Measurements from ENCODE around the gene S100A14. TPM values are rescaled to one million over a fixed set of nuclear protein-coding genes. Genes with fewer than 3 reads are reported as not detected.
A peak's percentile ranks its signal among the peaks of the same experiment; 100 is the strongest.

The S100A14 gene
- total RNA-seq, 6 donors from 2014 or later: 76.5 to 239 (median 133) TPM

- H3K27me3 ChIP-seq: no peaks in the 10 kb centered on the region
- 19 to 61% methylated on average over 2 to 4 of the region's 4 CpGs for WGBS, 2 donors
- no peaks in the 10 kb centered on the region for H3K9me3 ChIP-seq
- TF ChIP-seq POLR2AphosphoS5 (IDR thresholded peaks at IDR 0.05) (no peak), EP300 (IDR thresholded peaks at IDR 0.05) (no peak)
- H3K36me3 ChIP-seq: peaks cover 0 to 25% (median 11%) of the 10 kb centered on the region in 4 donors
- DNase-seq: no peak
- peak overlapping the region; percentile 86 to 99 (median 96) for H3K27ac ChIP-seq
- no peak for ATAC-seq (ENCODE audit: low FRiP score in 2 of 2)
- peak overlapping the region in 1 of 4 donors; percentile 49 for H3K4me3 ChIP-seq
- peaks cover 38 to 74% (median 58%) of the 10 kb centered on the region in 4 donors for H3K4me1 ChIP-seq
Observed at GRCh38 chr1:153610334-153610733, 5.8 kb downstream of the S100A14 start.

GRCh38 chr1:153609585-153609907 lies 6.6 kb downstream of the S100A14 start:
- H3K27me3 ChIP-seq: no peaks in the 10 kb centered on the region
- TF ChIP-seq CTCF (IDR thresholded peaks at IDR 0.05): no peak
- no peak for TF ChIP-seq EP300 (IDR thresholded peaks at IDR 0.05)
- H3K4me1 ChIP-seq: peaks cover 38 to 66% (median 56%) of the 10 kb centered on the region in 4 donors
- 45 to 57% methylated on average over 6 of the region's 6 CpGs for WGBS, 2 donors
- no peaks in the 10 kb centered on the region for H3K9me3 ChIP-seq
- no peak for ATAC-seq (ENCODE audit: low FRiP score in 2 of 2)
- H3K4me3 ChIP-seq: peak overlapping the region in 2 of 4 donors; percentile 45 to 60
- peaks cover 0 to 25% (median 11%) of the 10 kb centered on the region in 4 donors for H3K36me3 ChIP-seq
- H3K27ac ChIP-seq: peak overlapping the region; percentile 86 to 99 (median 96)
- no peak for DNase-seq

GRCh38 chr1:153608742-153609584 lies 7.2 kb downstream of the S100A14 start:
- ATAC-seq (ENCODE audit: low FRiP score in 2 of 2) (peak; percentile 73 to 87), DNase-seq (peak; percentile 82 to 93)
- peaks cover 38 to 60% (median 52%) of the 10 kb centered on the region in 4 donors for H3K4me1 ChIP-seq
- H3K4me3 ChIP-seq: peak overlapping the region; percentile 31 to 60 (median 50)
- H3K36me3 ChIP-seq: peaks cover 0 to 25% (median 11%) of the 10 kb centered on the region in 4 donors
- TF ChIP-seq EP300 (IDR thresholded peaks at IDR 0.05): peak in 2 of 4 donors; percentile 45 to 61
- no peak for TF ChIP-seq CTCF (IDR thresholded peaks at IDR 0.05)
- TF ChIP-seq POLR2A (IDR thresholded peaks at IDR 0.05): peak in 2 of 4 donors; percentile 45 to 63
- TF ChIP-seq POLR2AphosphoS5 (IDR thresholded peaks at IDR 0.05): peak; percentile 86 to 91
- 33 to 50% methylated on average over 11 to 17 of the region's 19 CpGs for WGBS, 2 donors
- peak overlapping the region; percentile 86 to 99 (median 96) for H3K27ac ChIP-seq
- no peaks in the 10 kb centered on the region for H3K9me3 ChIP-seq
- H3K27me3 ChIP-seq: no peaks in the 10 kb centered on the region

GRCh38 chr1:153608089-153608682 lies 7.9 kb downstream of the S100A14 start:
- TF ChIP-seq CTCF (IDR thresholded peaks at IDR 0.05) (peak in 3 of 6 experiments; percentile 6 to 15 (median 10)), EP300 (IDR thresholded peaks at IDR 0.05) (no peak), POLR2AphosphoS5 (IDR thresholded peaks at IDR 0.05) (peak in 1 of 2 donors; percentile 16), POLR2A (IDR thresholded peaks at IDR 0.05) (no peak)
- ATAC-seq (ENCODE audit: low FRiP score in 2 of 2) (no peak), DNase-seq (no peak)
- Histone ChIP-seq H3K36me3 (peaks cover 0 to 25% (median 11%) of the 10 kb centered on the region in 4 donors), H3K4me3 (peak overlapping the region; percentile 31 to 60 (median 50)), H3K9me3 (no peaks in the 10 kb centered on the region), H3K27ac (peak overlapping the region; percentile 86 to 99 (median 96)), H3K4me1 (peaks cover 38 to 52% (median 46%) of the 10 kb centered on the region in 4 donors), H3K27me3 (no peaks in the 10 kb centered on the region)
- 46 to 58% methylated on average over 5 to 7 of the region's 7 CpGs for WGBS, 2 donors

- Histone ChIP-seq H3K36me3 (peaks cover 0 to 25% (median 11%) of the 10 kb centered on the region in 4 donors), H3K4me3 (peak overlapping the region in 3 of 4 donors; percentile 31 to 60 (median 45)), H3K9me3 (no peaks in the 10 kb centered on the region), H3K27ac (peak overlapping the region; percentile 86 to 99 (median 96)), H3K4me1 (peaks cover 38 to 49% (median 44%) of the 10 kb centered on the region in 4 donors), H3K27me3 (no peaks in the 10 kb centered on the region)
- DNase-seq (no peak), ATAC-seq (ENCODE audit: low FRiP score in 2 of 2) (no peak)
- TF ChIP-seq EP300 (IDR thresholded peaks at IDR 0.05) (no peak), POLR2A (IDR thresholded peaks at IDR 0.05) (no peak), CTCF (IDR thresholded peaks at IDR 0.05) (no peak), POLR2AphosphoS5 (IDR thresholded peaks at IDR 0.05) (no peak)
- 90% methylated on average over 2 to 8 of the region's 8 CpGs for WGBS, 2 donors
Observed at GRCh38 chr1:153607381-153607780, 8.7 kb downstream of the S100A14 start.

Data from upper lobe of left lung (tissue), 6 donors.